Activated CD8-positive, alpha-beta memory T cell treated with anti-CD3 and anti-CD28 coated beads, Interleukin-2, amount 50 U/mL, for 4 hours (primary cell): ENCODE data around the gene SCT.
A peak's percentile ranks its signal among the peaks of the same experiment; 100 is the strongest.

Source experiments
- DNase-seq: peaks from one replicate; pipeline ENCODE4 v3.0.0-alpha.2; 2020

SCT gene

GRCh38 chr11:608791-609251 is 18.2 kb downstream of the SCT start:
- DNase-seq = no peak

GRCh38 chr11:607971-608659 is 18.9 kb downstream of the SCT start:
- no peak for DNase-seq

- DNase-seq = no peak
These were observed 19.8 kb downstream of the SCT start for GRCh38 chr11:607020-607780.

- DNase-seq = no peak
These were observed 20.7 kb downstream of the SCT start for GRCh38 chr11:606245-606644.

- DNase-seq = no peak
These were observed 21.5 kb downstream of the SCT start for GRCh38 chr11:605286-606129.

GRCh38 chr11:603154-603553 is 23.8 kb downstream of the SCT start:
- DNase-seq = no peak

GRCh38 chr11:601573-602245 is 25.3 kb downstream of the SCT start:
- DNase-seq = no peak

GRCh38 chr11:598005-598680 is 28.8 kb downstream of the SCT start:
- DNase-seq = no peak

GRCh38 chr11:597166-597725 is 29.7 kb downstream of the SCT start:
- DNase-seq = no peak

- DNase-seq = no peak
These were observed 30.6 kb downstream of the SCT start for GRCh38 chr11:596374-596773.

- no peak for DNase-seq
These were observed 31.6 kb downstream of the SCT start for GRCh38 chr11:595400-595799.

GRCh38 chr11:593347-593746 is 33.6 kb downstream of the SCT start:
- DNase-seq = no peak

GRCh38 chr11:592918-593317 is 34.1 kb downstream of the SCT start:
- DNase-seq = no peak

GRCh38 chr11:592501-592900 is 34.5 kb downstream of the SCT start:
- DNase-seq = no peak

GRCh38 chr11:590997-591396 is 36.0 kb downstream of the SCT start:
- no peak for DNase-seq

- no peak for DNase-seq
These were observed 37.2 kb downstream of the SCT start for GRCh38 chr11:589798-590197.

GRCh38 chr11:587978-588380 is 39.0 kb downstream of the SCT start:
- DNase-seq = peak; percentile 79

GRCh38 chr11:587546-587945 is 39.4 kb downstream of the SCT start:
- DNase-seq = no peak

GRCh38 chr11:586376-587316 is 40.3 kb downstream of the SCT start:
- no peak for DNase-seq

GRCh38 chr11:584287-584686 is 42.7 kb downstream of the SCT start:
- DNase-seq = no peak

GRCh38 chr11:581752-582151 is 45.2 kb downstream of the SCT start:
- DNase-seq = no peak
